ENCODE results near the gene LLCFC1.

LLCFC1 gene

DNA sequence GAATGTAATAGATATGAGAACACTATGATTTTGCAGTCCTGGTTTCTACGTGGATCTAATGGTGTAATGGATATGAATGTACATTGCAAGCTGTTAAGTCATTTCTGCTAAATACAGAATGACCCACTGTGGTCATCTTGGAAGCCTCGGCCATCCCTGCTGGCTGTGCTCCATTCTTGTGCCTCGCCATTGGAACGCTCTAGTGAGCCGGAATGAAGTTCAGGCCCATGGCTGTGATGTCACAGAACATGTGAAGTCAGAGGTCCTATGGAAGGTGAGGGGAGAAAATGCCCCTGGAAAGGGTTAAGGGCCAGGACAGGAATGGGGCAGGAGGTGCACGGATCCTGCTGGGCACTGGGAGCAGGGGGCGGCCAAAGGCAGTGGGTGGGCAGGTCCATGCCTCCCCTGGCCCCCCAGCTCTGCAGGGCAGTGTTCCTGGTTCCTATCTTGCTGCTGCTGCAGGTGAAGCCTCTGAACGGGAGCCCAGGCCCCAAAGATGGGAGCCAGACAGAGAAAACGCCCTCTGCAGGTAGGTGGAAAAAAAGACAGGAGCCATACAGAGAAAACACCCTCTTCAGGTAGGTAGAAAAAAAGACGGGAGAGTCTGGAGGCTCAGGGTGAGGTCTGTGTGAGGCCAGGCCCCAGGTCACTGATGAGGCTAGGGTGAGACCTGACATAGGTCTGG is at the start of gene LLCFC1:
LLCFC1 (plus strand) TSS at position 259 of the 685 bp plus-strand sequence; CDS start at position 397, 138 bp downstream.
- no peak for DNase-seq

DNA sequence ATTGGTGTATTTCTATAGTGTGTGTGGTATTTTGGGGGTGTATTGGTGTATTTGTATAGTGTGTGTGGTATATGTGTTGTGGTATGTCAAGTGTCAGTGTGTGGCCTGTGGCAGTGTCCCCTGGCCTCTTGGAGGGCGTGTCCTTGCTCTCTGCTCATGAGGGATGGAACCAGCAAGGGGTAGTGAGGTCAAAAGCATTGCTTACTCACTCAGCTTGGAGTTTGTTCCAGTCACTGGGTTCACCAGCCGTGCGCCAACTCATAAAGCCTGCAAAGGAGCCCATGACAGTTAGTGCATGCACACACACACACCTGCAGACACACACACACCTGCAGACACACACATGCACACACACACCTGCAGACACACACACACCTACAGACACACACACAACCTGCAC is 49.5 kb upstream of the LLCFC1 start:
- no peak for DNase-seq

DNA sequence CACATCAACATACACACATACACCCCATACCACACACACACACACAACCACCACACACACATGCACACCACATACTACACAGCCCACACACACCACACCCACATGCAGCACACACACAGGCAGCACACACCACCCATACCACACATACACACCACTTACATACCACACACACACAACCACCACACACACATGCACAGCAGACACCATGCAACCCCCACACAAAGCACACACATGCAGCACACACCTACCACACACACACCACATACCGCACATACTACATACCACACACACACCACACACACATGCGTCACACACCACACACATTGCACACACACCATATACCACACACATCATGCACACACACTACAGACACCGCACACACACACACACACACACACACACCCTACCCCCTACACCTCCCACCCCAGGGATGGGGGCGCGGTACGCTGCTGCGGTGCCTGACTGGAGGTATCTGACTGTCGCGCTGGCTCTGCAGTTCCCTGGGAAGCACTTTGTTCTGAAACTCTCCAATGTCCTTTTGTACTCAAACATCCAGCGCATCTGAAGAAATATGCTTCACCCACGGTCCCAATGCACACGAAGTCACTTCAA is 48.3 kb upstream of the LLCFC1 start:
- no peak for DNase-seq

DNA sequence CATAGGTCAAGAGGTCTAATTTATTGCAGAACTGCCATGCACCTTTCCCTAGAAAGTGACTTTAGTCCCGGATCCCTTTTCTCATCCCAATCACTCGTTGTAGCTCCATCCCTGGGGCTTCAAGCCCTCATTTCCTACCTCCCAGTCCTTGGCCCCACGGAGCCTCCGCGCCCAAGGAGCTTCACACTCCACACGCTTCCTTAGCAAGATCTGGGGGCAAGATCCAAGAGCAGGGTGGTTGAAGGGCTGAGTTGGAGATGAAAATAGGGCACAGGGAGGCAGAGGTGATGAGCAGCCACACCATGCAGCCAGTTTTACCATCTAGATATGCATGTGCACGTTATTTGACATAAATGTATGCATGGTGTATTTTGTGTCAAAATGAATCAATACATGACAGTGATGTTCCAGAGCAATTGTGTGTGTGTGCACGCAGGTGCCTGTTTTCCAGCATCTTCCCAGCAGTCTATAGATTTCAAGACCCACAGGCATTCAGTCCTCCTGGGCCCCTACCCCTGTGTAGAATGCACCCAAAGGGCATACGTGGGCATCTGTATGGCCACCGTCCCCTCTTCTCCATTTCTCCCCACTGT is 47.7 kb upstream of the LLCFC1 start:
- no peak for DNase-seq

DNA sequence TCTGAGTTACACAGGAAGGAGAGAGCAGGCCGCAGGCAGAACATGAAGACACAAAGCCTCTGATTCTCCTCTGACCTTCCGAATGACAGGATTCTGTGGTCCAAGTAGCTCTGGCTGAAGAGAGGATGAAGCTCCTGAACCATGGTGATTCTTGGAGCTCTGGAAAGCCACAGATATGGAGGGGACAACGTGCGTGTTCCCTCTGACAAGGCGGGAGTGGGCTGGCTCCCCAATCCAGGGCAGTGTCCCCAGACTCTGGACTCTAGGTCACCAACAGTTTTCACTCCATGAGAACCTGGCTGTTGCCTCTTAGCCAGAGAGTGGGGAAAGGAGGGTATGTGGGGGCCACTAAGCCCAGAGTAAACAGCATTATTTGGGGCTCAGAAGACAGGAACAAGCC is 46.3 kb upstream of the LLCFC1 start:
- DNase-seq = no peak

DNA sequence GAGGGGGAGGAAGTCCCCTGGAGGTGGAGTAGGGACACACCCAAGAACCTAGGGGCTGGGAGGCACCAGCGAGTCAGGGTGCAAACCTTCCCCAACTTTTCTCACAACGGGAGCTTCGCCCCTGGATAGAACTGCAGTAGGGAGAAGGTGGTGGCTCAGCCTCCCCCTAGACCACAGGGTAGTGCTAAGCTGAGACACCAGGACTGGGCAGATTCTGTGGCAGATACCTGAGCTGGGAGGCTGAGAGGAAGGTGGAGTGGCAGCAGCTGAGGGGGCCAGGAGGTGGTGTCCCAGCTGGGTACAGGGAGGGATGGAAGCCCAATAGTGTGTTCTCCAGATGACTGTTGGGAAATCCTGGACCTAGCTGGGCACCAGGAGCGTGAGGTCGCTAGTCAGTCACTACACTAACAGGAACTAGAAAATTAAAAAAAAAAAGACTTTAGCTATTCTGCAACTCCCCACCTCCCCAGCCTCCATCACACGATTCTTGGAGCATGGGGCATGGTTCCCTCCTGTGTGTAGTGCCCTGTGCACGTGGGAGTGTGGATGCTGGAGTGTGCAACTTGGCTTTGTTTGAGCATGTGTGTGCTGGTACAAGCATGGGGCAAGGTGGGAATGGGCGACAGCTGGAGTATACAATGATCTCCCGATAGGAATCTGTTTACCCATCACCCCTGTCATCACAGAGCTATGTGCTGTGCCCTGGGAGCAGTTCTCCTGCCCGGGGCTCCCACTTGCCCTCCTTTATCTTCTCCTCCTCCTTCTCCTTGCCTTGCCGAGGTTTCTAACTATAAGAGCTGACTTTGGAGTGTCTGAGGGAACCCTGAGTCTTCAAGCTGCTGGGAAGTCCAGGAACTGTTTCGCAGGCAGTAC is 44.9 kb upstream of the LLCFC1 start:
- DNase-seq = no peak

DNA sequence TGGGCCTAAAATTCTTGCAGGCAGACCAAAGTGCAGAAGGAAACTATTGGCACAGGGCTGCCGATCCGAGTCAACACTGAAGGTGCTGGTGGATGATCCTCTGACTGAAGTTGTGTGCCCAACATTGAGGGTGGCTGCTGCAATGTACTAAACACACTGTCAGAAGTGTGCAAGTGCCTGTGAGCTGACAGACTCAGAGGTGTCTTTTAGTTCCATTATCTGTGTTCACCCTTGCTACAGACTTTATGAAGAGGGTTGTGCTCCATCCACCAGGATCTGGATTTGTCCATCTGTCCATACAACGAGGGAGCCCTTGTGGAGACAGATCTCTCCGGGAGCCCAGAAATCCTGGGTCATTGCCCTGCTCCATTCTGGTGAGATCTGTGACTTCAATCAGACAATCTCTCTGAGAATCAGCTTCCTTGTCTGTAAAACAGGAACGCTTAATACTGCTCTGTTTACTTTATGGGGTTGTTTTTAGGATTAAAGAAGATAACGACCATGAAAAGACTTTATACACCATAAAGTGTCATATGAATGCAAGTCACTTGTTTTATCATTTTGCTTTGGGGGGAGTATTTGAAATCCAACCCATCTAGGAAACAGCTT is 44.2 kb upstream of the LLCFC1 start:
- DNase-seq = no peak

DNA sequence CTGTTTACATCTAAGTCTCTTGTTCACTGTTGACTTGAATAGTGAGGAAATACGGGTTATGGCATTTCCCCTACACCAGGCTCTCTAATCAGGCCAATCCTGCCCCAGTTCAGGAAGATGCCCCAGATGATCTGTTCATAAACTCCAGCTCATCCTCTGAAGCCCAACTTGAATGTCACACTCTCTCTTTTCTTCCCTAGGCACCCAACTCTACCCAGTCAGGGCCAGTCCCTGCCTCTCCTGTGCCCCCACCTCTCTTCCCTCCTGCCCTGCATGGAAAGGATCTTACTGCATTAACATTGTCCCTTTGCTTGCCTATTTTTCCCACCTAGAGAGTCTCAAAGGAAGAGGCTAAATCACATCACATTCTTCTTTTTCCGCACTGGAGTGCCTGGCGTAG is 43.1 kb upstream of the LLCFC1 start:
- DNase-seq = no peak

DNA sequence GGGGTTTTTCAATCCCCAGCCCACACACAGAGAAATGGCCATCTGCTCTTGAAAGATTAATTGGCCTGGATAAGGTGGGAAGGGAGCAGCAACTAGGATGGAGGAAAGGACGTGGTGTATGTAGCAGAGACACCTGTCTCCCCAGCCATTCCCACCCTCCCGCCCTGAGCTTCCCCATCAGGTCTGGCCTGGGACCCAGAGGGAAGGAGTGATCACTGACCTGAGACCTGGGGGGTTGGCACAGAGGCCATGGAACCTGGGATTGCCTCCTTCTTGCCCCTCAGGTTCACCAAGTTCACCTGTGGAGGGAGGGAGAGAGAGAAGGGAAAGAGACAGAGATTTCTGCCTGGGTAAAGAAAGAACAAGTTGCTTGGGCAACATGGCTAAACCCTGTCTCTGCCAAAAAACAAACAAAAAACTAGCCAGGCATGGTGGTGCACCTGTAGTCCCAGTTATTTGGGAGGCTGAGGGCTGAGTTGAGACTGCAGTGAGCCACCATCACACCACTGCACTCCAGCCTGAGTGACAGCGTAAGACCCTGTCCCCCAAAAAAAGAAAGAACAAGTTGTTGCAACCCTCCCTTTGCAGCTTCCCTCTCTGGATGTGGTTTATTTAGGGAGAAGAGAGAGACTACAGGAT is 42.4 kb upstream of the LLCFC1 start:
- DNase-seq = no peak

DNA sequence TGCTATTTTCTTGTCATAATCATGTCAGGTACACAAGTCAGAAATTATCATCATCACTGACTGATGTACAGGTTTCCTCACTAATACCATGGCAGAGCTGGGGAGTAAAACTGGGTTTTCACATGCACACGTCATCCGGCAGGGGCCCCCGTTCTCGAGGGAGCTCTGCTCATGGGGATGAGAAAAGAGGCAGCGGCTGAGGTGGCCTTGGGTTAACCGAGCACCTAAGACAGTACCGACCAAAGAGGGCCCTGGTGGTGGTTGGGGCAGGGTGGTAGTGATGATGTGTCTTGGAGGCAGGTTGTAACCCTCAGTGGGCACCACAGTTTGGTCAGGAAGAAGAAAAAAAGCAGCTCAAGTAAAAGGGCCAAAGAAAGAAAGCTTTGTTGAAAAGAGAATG is 41.6 kb upstream of the LLCFC1 start:
- DNase-seq = no peak

DNA sequence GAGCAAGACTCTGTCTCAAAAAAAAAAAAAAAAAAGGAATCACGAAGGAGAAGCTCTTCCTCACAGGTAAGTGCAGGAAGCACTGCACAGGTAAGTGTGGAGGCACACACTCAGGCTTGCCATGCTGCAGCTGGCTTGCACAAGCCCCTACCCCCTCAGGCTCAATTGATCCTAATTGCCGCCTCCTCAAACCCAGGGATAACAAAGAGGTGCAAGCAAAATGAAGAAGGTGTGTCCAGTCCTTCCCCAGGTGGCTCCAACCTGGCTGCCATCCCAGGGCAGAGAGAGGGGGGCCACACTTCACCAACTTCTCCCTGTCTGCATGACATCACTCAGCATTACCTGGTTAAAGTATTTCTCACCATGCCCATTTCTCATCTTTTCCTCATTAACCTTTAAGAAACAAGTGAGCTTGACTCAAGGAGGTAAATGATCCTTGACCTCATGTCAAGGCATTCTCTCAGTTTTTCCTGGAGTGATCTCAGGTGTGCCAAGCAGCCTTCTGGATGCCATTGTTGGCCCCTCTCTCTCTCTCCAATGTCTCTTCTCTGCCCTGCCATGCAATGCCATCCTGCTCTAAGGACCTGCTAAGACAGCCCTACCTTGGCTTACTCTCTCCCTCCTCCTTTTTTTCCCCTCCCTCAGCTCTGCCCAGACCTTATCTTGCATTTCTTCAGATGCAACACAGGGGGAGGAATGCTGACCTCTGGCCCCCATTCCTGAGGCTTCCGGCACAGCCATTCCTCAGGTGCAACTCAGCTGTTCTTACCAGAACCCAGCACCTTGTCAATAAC is 40.7 kb upstream of the LLCFC1 start:
- DNase-seq = no peak

DNA sequence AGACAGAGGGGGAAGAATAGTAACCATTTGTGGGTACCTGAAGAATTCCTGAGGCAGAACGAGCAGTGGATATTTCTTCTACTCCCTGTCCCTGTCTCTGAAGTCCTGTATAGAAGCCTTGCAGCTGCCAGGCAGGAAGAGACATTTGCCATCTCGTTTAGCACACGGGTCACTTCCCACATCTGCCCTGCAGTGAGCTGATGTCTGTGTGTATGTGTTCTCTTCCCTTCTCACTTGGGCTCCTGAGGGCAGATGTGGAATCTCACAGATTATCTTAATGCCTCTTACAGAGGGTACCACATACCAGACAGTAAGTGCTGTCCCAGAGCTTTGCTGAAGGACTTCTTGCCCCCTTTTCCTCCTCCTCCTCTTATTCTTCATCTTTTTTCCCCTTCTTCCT is 39.6 kb upstream of the LLCFC1 start:
- DNase-seq = no peak

DNA sequence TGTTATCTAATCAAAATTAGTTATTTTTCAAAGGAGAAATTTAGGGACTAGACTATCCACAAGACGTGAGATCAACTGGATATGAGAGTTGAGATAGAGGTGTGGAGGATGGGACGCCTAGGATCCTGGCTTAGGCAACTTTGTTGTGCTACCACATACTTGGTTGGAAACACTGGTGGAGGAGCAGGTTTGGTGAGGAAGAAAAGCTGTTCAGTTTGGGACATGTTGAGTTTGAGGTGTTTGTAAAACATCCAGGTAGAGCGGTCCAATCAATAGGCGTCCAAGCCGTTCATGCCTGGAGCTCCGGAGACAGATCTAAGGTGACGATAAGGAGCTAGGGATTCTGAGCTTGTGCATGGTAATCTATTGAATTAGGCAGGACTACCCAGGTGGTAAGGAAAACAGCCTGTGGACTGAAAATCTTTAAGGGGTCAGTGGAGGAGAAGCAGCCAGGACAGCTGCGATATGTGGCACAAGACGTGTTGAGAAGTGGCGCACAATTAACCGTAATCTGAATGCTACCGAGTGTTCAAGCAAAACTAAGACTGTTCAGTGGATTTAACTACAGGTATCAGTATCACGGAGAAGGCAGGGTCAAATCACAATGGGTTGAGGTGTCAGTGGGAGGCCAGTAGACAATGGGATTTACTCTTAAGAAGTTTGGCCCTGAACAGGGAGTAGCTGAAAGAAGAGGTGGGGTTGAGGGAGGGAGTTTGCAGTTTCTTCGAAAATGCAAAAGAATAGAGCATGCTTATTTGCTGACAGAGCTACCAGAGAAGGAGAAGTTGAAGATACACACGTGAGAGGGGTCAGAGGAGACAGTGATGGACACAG is 37.6 kb upstream of the LLCFC1 start:
- DNase-seq = no peak

DNA sequence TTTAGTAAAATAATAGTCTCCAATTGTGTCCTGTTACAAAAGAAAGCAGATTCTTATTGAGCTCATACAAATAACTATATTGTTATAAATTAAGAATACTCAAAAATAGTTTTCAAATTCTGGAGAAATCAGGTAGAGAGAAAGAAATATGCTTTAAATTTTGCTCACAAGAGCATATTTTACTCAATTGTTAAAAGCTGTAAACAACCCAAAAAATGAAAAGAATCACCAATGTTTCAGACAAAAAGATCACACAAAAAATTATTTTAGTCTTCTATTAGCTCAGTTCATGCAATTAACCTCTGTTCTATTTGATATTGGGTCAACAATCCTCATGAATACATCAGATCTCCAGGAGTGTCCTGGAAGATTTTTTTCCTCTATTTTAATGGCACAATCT is 35.2 kb upstream of the LLCFC1 start:
- DNase-seq = no peak

DNA sequence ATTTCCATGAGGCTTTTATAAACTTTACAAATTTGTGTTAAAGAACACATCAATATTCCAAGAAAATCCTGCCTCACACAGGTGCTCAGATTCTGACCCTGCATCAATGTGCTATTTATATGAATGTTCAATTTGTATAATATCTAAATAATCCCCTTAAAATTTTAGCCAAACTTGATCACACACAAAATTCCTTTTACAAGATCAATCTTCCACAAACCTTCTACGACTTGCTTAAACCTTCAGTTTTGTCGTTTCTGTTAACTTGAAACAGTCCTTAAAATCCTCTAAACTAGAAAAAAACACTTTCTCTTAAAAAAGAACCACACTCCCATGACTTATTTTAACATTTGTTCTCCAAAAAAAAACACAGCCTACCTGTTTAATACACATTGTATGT is 33.5 kb upstream of the LLCFC1 start:
- DNase-seq = no peak

DNA sequence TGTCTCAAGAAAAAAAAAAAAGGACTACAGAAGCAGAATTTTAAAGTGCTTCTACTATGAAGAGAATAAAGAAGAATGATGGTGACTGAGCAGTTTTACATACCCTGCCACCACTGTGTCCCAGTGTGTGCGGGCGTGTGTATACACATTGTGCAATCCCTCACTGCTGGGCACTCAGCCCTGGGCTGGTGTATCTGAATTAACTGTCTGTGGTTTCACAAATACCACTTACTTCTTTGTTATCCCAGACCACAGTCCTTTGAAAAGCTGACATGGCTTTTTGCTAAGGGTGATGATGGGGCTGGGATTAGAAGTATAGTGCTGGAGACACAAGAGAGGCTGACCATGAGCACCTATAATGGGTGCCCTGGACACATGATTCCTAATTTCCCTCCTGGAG is 32.6 kb upstream of the LLCFC1 start:
- no peak for DNase-seq

DNA sequence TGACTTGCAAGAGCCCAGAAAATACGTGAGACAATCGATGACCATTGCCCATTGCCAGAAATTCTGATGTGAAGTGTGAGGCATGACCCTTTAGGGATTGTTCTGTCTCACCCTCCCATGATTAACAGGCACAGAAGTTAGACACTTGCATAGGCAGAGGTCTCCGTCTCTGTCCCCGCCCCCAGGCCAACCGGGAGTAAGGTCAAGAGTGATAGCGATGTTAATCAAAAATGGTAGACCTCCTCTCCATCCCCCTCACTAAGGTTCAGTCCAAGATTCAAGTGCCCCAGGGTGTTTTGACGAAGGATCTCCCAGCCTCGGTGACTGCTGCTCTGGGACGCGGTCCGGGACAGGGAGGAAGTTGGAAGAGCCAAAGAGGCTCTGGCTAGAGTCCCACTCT is 31.0 kb upstream of the LLCFC1 start:
- no peak for DNase-seq

DNA sequence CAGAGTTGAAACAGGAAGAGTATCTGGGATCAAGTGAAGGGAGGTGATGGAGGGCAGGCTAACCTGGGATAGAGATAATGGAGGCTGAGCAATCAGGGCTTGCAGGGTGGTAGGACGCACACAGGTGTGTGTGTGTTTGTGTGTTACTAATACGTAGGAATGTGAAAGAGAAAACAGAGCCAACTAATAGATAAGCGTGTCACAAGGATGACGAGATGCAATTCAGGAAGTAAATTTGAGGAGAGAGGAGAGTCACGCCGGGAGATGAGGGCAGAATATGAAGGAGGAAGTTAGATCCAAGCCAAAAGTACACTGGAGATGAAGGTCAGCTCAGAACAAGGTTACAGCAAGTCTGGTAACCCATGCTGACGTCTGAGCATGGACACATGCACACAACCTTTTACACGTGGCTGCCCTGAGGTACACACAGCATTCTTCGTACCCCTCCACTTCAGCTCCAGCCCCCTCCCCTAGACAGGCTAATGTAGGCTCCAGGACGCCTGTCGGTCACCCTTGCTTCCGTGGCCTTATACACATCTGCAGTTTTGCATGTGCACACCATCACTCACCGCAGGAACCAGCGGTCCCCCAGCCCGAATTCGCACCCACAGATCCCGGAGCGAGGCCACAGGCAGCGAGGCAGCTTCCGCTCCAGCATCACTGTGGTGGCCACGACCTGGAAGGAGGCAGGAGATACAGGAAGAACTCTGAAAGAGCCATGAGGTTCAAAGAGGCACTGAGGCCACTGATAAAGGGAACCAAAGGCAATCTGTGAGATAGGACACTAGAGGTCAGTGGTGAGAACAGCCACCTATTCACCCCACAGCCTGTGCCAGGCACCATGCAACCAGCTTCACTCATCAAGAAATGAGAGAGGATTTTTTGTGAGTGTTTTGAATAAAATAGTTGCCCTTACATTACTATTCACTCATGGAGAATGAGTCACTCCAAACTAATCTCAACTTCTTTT is 30.1 kb upstream of the LLCFC1 start:
- peak; percentile 75 for DNase-seq

DNA sequence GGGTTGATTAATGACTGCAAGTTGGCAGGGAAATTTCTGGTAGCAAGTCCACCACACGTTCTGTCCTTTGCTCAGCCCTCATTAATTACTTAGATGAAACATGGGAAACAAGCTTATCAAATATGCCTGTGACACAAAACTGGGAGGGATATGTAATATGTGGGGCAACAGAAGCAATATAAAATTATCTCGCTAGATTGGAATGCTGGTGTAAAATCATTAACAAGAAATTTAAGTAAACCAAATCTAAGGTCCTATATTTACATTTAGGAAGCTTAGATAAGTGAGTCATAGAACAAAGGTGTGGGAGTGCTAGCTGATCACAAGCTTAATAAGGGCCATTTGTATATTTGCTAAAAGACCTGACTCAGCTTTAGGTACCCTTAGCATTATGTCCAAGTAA is 29.3 kb upstream of the LLCFC1 start:
- no peak for DNase-seq

DNA sequence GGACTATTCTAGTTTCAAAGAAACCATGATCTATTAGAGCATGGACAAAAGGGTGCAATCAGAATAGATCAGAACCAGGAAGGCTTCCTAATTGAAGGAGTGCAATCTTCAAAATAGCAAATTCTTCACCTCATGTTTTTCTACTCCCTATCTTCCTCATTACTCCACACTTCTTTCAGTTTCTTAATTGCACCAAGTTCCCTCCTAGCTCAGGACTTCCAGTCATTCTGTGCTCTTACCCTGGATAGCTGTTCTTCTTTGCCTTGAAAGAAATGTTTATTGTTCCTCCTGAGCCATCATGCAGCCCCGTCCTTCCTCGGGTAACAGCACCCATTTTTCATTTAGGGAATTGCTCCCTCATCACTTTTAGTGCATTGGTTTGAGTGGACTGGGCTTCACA is 28.8 kb upstream of the LLCFC1 start:
- peak; percentile 73 for DNase-seq
